ENCODE data around the gene MAF.

DNA sequence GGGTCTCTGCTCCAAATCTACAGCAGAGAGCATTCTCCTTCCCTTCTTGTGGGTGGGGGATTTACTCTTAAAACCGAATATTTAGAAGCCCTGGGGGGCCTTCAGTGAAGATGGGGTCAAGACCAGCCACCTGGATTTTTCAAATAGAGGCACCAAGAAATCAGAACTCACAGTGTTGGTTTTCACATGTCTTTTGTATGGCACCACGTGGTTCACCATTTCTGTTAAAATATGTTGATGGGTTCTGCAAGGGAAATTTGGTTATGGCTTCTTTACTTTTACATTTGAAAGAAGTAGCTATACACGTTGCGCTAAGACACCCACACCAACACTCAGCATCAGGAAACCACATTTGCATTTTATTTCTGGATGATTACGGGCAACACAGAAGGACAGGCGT lies 17.7 kb downstream of the MAF start:
- TF ChIP-seq, protein P1, sequence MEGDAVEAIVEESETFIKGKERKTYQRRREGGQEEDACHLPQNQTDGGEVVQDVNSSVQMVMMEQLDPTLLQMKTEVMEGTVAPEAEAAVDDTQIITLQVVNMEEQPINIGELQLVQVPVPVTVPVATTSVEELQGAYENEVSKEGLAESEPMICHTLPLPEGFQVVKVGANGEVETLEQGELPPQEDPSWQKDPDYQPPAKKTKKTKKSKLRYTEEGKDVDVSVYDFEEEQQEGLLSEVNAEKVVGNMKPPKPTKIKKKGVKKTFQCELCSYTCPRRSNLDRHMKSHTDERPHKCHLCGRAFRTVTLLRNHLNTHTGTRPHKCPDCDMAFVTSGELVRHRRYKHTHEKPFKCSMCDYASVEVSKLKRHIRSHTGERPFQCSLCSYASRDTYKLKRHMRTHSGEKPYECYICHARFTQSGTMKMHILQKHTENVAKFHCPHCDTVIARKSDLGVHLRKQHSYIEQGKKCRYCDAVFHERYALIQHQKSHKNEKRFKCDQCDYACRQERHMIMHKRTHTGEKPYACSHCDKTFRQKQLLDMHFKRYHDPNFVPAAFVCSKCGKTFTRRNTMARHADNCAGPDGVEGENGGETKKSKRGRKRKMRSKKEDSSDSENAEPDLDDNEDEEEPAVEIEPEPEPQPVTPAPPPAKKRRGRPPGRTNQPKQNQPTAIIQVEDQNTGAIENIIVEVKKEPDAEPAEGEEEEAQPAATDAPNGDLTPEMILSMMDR (conservative IDR thresholded peaks at IDR 0.05): no peak
- TF ChIP-seq EZH2 (IDR thresholded peaks at IDR 0.05; ENCODE audit: low read depth): no peak
